Stimulated activated CD4-positive, alpha-beta T cell treated with anti-CD3 and anti-CD28 coated beads, Interleukin-1b, Interleukin-23, amount 100 ng/mL, for 48 hours (primary cell): ENCODE results near the gene CACNA1B.

Experiments
- DNase-seq: peaks from one replicate; pipeline ENCODE4 v3.0.0-alpha.2; 2020

The CACNA1B gene

DNA sequence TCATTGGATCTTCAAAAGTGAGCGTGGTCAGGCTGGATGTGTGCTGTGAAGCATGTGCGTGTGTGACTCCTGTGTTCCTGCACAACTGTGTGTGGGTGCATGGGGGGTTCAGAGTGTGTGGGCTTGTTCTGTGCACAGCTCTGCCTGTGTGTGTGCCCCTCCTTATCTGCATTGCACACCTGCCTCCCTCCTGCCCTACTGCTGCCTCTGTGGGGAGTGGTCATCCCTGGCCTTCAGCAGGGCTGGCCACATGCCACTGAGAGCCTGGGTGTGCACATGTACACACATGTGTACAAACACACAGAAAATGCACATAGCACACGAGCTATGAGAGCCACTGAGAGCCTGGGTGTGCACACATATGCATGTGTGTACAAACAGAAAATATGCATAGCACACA, 92.1 kb downstream of the CACNA1B start:
- DNase-seq, result no peak

DNA sequence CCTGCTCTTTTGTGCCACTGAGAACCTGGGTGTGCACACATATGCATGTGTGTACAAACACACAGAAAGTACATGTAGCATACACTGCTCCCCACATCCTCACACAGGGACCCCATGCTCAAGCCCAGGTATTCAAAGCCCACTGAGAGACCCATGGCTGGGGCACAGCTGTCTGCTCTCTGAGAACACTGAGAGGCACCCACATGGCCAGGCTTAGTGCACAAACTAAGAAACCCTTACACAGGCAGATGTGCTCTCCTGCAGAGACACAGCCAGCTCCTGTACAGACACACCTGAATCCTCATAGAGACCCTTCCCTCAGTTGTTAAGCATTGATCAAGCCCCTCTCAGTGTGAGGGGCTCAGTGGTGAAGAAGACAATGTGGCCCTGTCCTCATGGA, 92.5 kb downstream of the CACNA1B start:
- no peak for DNase-seq

GRCh38 chr9:137970686-137971476, 93.3 kb downstream of the CACNA1B start:
- no peak for DNase-seq

- no peak for DNase-seq
These were observed 94.0 kb downstream of the CACNA1B start for GRCh38 chr9:137971477-137972138.

GRCh38 chr9:137972355-137972987, 94.9 kb downstream of the CACNA1B start:
- no peak for DNase-seq

DNA sequence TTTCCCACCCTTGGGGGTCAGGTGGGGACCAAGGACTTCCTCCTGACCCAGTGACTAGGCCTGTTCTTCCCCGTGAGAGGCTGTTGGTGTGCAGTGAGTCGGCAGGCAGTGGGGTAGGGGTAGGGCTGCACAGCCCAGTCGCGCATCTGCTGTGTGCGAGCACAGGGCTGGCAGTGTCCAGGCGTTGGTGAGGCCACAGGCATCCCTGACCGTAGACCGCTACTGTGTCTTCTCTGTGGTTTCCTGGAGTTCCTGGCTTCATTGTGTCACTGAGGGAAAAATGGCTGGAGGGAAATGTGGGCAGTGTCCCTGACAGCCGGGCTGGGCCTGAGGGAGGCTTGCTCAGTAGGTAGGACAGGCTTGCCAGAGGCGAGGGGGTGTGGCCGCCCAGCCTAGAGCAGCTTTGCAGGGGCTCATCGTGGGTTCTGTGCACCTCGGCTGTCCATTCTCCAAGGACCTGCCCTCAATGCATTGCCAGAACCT, 95.4 kb downstream of the CACNA1B start:
- DNase-seq, result no peak

DNA sequence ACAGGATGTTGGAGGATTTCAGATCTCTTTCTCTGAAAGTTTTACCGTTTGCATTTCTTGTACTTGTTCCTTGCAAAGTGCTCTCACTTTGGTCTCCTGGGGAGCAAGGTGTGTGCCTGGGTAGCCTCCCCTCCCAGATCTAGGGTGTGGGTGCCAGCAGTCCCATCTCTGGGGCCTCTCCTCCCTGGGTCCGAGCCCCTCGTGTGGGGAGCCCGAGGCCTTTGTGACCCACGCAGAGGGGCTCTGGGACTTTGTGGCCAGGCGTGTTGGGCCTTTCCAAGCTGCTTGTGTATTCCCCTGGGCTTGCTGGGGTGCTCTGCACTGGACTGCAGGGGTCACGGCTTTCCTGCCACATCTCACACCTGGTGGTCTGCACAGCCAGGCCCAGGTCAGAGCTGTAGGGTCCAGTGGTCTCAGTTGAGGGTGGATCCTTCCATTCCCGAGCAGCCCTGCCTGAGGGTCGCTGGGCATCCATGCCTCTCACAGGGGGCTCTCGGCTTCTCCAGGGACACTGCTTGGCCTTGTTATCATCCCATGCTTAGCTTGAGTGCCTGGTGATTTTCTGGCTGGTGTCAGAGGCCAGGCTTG, 96.3 kb downstream of the CACNA1B start:
- DNase-seq, result no peak

- no peak for DNase-seq
These were observed 97.4 kb downstream of the CACNA1B start for GRCh38 chr9:137974746-137975526.

GRCh38 chr9:137975527-137975913, 97.9 kb downstream of the CACNA1B start:
- no peak for DNase-seq

DNA sequence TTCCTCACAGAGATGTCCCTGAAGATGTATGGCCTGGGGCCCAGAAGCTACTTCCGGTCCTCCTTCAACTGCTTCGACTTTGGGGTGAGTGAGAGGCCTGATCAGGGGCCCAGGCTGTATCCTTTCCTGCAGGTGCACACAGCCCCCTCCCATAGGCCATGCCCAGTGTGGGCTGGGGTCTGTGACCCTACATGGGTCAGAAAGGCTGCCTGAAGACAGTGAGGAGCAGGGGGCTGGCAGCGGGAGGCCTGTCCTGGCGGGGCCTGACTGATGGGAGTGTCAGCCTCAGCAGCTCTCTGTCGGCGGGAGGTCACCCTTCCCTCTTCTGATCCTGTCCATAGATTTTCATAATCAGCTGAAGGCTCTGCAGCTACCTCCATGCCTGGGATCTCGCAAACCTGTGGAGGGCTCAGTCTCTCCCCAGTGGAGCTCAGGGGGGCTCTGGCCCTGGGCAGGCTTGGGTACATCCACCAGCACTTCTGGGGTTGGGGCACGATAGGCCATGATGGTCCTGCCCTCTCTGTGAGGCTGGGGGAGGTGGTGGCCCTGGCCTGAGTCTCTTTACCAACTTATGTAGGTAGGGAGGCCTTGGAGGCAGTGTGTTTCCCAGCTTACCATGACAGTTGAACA, 98.5 kb downstream of the CACNA1B start:
- DNase-seq, result no peak

DNA sequence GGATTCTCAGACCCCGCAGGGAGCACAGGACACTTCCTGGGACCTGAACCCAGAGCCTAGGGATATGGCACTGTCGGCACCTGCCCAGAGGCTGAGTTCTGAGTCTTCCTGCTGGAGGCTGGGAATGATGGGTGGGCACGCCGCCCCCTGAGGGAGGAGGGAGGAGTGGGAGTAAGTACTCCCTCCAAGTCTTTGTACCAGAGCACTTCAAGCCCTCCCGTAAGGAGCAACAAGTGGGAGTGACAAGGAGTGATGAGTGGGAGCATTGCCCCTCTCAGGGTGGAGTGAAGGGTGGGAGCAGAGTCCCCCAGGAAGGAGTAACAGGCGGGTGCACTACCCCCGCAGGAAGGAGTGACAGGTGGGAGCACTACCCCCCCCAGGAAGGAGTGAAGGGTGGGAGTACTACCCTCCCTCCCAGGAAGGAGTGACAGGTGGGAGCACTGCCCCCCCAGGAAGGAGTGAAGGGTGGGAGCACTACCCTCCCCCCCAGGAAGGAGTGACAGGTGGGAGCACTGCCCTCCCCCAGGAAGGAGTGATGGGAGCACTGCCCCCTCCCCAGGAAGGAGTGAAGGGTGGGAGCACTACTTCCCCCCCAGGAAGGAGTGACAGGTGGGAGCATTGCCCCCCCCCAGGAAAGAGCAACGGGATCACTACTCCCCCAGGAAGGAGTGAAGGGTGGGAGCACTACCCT, 100.1 kb downstream of the CACNA1B start:
- no peak for DNase-seq

- no peak for DNase-seq
These were observed 100.7 kb downstream of the CACNA1B start for GRCh38 chr9:137978262-137978714.

DNA sequence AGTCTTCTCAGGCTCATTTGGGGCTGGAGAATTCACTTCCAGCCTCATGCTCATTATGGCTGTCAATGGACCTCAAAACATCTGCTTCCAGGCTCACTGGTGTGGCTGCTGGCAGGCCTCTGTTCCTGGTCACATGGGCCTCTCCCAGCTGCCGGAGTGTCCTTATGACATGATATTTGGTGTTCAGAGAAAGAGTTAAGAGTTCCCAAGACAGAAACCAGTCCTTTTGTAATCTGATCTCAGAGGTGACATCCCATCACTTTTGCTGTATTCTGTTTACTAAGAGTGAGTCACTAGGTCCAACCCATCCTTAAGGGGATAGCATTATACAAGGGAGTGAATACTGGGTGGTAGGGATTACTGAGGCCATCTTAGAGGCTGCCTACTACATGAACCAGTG, 104.6 kb downstream of the CACNA1B start:
- DNase-seq, result no peak

GRCh38 chr9:137984005-137984404, 106.4 kb downstream of the CACNA1B start:
- DNase-seq, result no peak

GRCh38 chr9:137984520-137985257, 107.1 kb downstream of the CACNA1B start:
- no peak for DNase-seq

DNA sequence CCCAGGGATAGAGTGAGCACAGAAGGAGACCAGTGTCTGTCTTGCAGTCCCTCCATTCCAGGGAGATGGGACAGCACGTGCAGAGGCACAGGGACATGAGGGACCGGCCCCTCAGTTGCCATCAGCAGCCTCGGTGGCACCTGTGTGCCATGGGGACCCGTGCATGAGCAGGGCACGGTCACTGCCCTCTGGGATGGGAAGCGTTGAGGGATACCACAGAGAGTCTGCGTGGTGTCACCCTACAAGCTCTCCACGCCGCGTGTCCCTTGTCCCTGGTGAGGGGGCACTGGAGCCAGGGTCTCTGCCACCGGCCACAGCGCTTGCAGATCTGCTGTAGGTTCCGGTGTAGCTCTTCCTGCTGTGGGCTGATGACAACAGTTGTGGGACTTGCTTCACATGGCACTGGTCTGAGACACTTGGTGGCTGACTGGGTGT, 108.1 kb downstream of the CACNA1B start:
- no peak for DNase-seq

DNA sequence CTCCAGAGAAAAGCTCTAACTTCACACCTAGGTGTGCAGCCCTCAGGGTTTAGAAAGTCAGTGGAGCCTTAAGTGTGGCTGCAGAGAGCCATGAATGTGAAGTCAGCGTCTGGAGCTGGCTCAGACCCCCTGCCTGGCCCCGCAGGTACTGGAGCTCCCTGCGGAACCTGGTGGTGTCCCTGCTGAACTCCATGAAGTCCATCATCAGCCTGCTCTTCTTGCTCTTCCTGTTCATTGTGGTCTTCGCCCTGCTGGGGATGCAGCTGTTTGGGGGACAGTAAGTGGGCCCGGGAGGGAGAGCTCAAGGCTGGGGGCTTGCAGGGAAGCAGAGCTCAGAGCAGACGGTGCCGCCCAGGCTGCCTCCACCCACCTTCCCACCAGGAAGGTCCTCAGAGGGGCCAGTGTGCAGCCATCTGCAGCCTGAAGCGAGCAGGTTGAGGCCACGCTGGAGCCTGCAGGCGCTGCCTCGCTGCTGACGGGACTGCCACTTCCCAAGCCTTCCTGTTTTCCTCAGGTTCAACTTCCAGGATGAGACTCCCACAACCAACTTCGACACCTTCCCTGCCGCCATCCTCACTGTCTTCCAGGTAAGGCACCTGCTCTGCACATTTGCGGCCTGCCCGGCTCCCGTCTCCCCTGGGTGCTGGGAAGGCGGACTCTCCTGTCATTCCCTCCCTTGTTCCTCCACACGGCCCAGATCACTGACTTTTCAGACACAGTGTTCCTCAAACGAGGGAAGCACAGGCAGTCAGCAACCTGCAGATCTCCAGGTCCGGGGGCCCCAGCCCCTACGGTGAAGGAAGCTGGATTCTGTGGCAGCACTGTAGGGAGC, 108.9 kb downstream of the CACNA1B start:
- no peak for DNase-seq

DNA sequence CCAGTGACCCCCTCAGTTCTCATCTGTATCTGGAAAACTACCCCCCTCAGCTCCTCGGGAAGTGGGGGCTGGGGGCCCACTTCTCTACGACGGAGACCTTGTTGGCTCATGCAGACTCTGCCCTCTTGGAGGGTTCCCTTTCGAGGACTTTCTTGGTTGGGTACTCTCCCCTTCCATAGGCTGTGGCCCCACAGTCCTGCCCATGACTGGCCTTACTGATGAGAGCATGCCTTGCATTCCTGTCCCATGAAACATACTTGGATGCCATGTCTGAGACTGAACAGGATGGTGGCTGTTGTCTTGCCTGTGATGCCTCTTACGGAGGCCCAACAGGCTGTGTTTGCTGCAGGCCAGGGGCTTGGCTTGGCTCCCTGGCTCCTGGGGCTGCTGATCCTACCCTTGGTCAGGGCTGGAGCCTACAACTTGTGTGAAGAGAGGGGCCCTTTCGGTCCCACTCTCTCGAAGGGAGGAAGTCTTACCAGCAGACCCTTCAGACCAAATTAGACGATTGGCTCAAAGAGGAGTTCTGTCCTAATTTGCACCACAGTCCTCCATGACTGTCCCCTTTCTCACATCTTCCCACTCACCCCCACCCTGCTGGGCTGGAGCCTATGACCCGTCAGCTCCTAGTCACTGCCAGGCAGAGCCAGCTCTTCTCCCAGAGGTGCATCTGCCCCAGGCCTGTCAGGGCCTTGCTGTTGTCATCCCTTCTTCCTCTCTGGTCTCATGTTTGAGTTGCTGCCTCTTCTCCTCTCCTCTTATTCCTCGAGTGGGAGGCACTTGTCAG, 109.9 kb downstream of the CACNA1B start:
- DNase-seq, result no peak

GRCh38 chr9:137988051-137988450, 110.5 kb downstream of the CACNA1B start:
- DNase-seq, result no peak
